H1 (cell line): ENCODE data around the gene THOC6. TPM values are rescaled to one million over a fixed set of nuclear protein-coding genes. Genes with fewer than 3 reads are reported as not detected.

Experiments used
- CEBPB ChIP-seq: IDR thresholded peaks from 2 replicates; pipeline ENCODE4 v1.6.1; 2012; ENCODE audit warnings: low read depth, low read length
- CTBP2 ChIP-seq: IDR thresholded peaks from 2 replicates; pipeline ENCODE4 v1.7.0; 2011; ENCODE audit warnings: borderline replicate concordance, mild to moderate bottlenecking, moderate library complexity, mixed read lengths, low read length; ENCODE audit not compliant: insufficient read depth, insufficient read length
- HDAC2 ChIP-seq, 2 experiments: fragments of 300-600 bp in 1 of 2; sonication (generic) in 1 of 2; IDR thresholded peaks; 2 replicates each; pipeline ENCODE4 v1.6.1; 2011 to 2012; ENCODE audit warnings: low read depth in 2 of 2, low read length in 2 of 2, mild to moderate bottlenecking in 2 of 2, moderate library complexity in 2 of 2, borderline replicate concordance in 1 of 2, inconsistent platforms in 1 of 2
- KDM4A ChIP-seq: IDR thresholded peaks from one replicate; pipeline ENCODE4 v1.7.1; 2012; ENCODE audit warnings: low read depth, mild to moderate bottlenecking, moderate library complexity, low read length, inconsistent platforms; ENCODE audit not compliant: severe bottlenecking
- MAX ChIP-seq: IDR thresholded peaks from 2 replicates; pipeline ENCODE4 v1.6.1; 2012; ENCODE audit warnings: inconsistent platforms
- PHF8 ChIP-seq: fragments of 200-600 bp; sonication (generic); conservative IDR thresholded peaks from 2 replicates; pipeline ENCODE4 v1.7.1; 2012; ENCODE audit warnings: low read depth, mild to moderate bottlenecking, inconsistent platforms, low read length, moderate library complexity
- POLR2A ChIP-seq, 2 experiments: IDR thresholded peaks; 1 replicate in 1 of 2; 2 replicates in 1 of 2; pipeline ENCODE4 v1.6.1; 2011; ENCODE audit warnings: low read depth in 2 of 2, low read length in 2 of 2, mild to moderate bottlenecking in 2 of 2; ENCODE audit errors: control extremely low read depth in 1 of 2
- POLR2AphosphoS5 ChIP-seq: IDR thresholded peaks from 2 replicates; pipeline ENCODE4 v1.6.1; 2011; ENCODE audit warnings: low read depth, low read length
- SP4 ChIP-seq: IDR thresholded peaks from 2 replicates; pipeline ENCODE4 v1.6.1; 2012; ENCODE audit warnings: low read length, inconsistent platforms
- TAF1 ChIP-seq: IDR thresholded peaks from 2 replicates; pipeline ENCODE4 v1.6.1; 2011; ENCODE audit warnings: mild to moderate bottlenecking, low read depth, low read length
- polyA plus RNA-seq, 7 experiments: library from polyadenylated mRNA; depleted of rRNA in 3 of 7; stranded (reverse) in 5 of 7; unstranded in 2 of 7; fragments of >200 nt in 5 of 7; fragments of 200-250 nt in 2 of 7; gene quantifications; 1 replicate in 5 of 7; 2 replicates in 1 of 7; 4 replicates in 1 of 7; pipeline versions ENCODE4 v1.2.1 to v1.2.3, GENCODE V29; 2011 to 2013; ENCODE audit warnings: missing spikeins in 2 of 7, mixed read lengths in 2 of 7
- total RNA-seq: library from RNA; stranded (reverse); fragmentation: NEBNext Ultra II Directional; extraction: Animal tissue kit (Norgen Biotek cat#: 25700); gene quantifications from 2 replicates; pipeline ENCODE4 v1.2.1, GENCODE V29; 2021

Gene THOC6
- total and polyA plus RNA-seq, 2 of the 8 experiments (the other 6 are each of a cell fraction or from before 2014, with no cell fraction given), result 78.5 to 111 TPM

- peak; percentile 79 for TF ChIP-seq KDM4A
- TF ChIP-seq HDAC2 (IDR thresholded peaks at IDR 0.05; ENCODE audit: borderline replicate concordance in 1 of 2, low read depth in 2 of 2, low read length in 2 of 2), result peak in 1 of 2 experiments; percentile 34; a peak in 1 of 4 replicates
- no peak for TF ChIP-seq POLR2AphosphoS5
- TF ChIP-seq CTBP2, result no peak
- no peak for TF ChIP-seq CEBPB
- 0 out of 2 replicates have a peak, but pooled peaks have one; percentile 67 for TF ChIP-seq SP4
- peak; percentile 83 for TF ChIP-seq MAX
- TF ChIP-seq POLR2A (IDR thresholded peaks at IDR 0.05; ENCODE audit: control extremely low read depth in 1 of 2, low read depth in 2 of 2, low read length in 2 of 2), result peak in 1 of 2 experiments; percentile 39; a peak in 1 of 3 replicates
- no peak for TF ChIP-seq TAF1
- peak; percentile 48 for TF ChIP-seq PHF8
These were observed 35.3 kb downstream of the THOC6 start (continued) for GRCh38 chr16:3059041-3059722.
